Kidney epithelial cell (primary cell): ENCODE data around the gene FLYWCH1. TPM values are rescaled to one million over a fixed set of nuclear protein-coding genes. Genes with fewer than 3 reads are reported as not detected.

Experiments used
- DNase-seq: peaks from one replicate; pipeline ENCODE4 v3.0.0-alpha.2; 2010; ENCODE audit warnings: low read depth
- H3K27me3 ChIP-seq: 2 replicates; pipeline ENCODE4 v1.6.0; 2011; ENCODE audit warnings: low read length; ENCODE audit not compliant: control insufficient read depth, insufficient read depth
- H3K36me3 ChIP-seq: 2 replicates; pipeline ENCODE4 v1.5.1; 2011; ENCODE audit warnings: low read length; ENCODE audit not compliant: control insufficient read depth, insufficient read depth
- H3K4me3 ChIP-seq: 2 replicates; pipeline ENCODE4 v1.5.1; 2011; ENCODE audit warnings: low read depth, mild to moderate bottlenecking, control low read depth, low read length
- CTCF ChIP-seq: IDR thresholded peaks from 2 replicates; pipeline ENCODE4 v1.5.1; 2011; ENCODE audit warnings: mild to moderate bottlenecking, moderate library complexity, low read length, control low read depth, inconsistent platforms; ENCODE audit not compliant: insufficient read depth, poor library complexity, severe bottlenecking
- total RNA-seq: library from RNA; depleted of rRNA; stranded (reverse); fragments of >200 nt; gene quantifications from 2 replicates; pipeline ENCODE4 v1.2.3, GENCODE V29; 2015

The FLYWCH1 gene
- total RNA-seq, 1 donor from 2014 or later: 66.1 TPM

- H3K4me3 ChIP-seq: peak overlapping the region; percentile 30
- H3K36me3 ChIP-seq: no peaks in the 10 kb centered on the region
- no peak for TF ChIP-seq CTCF
- no peak for DNase-seq
- peaks cover 50% of the 10 kb centered on the region for H3K27me3 ChIP-seq
Measured at GRCh38 chr16:2964475-2965336, 53.0 kb downstream of the FLYWCH1 start.

GRCh38 chr16:2966043-2966807 is 54.5 kb downstream of the FLYWCH1 start:
- Histone ChIP-seq H3K36me3 (no peaks in the 10 kb centered on the region), H3K27me3 (peaks cover 50% of the 10 kb centered on the region), H3K4me3 (no peak overlapping the region)
- DNase-seq: no peak
- TF ChIP-seq CTCF: no peak

- Histone ChIP-seq H3K27me3 (peaks cover 50% of the 10 kb centered on the region), H3K36me3 (no peaks in the 10 kb centered on the region)
- TF ChIP-seq CTCF: no peak
Measured at GRCh38 chr16:2966808-2967191, 55.1 kb downstream of the FLYWCH1 start.

GRCh38 chr16:2967211-2967631 is 55.5 kb downstream of the FLYWCH1 start:
- DNase-seq: no peak
- no peaks in the 10 kb centered on the region for H3K36me3 ChIP-seq
- no peak overlapping the region for H3K4me3 ChIP-seq
- TF ChIP-seq CTCF: no peak
- H3K27me3 ChIP-seq: peaks cover 50% of the 10 kb centered on the region

More at GRCh38 chr16:2966808-2967191, 55.1 kb downstream of the FLYWCH1 start:
- no peak overlapping the region for H3K4me3 ChIP-seq
- no peak for DNase-seq

GRCh38 chr16:2967721-2968161 is 56.0 kb downstream of the FLYWCH1 start:
- peaks cover 46% of the 10 kb centered on the region for H3K27me3 ChIP-seq
- DNase-seq: no peak

More at GRCh38 chr16:2967721-2968161, 56.0 kb downstream of the FLYWCH1 start:
- no peak for TF ChIP-seq CTCF
- Histone ChIP-seq H3K4me3 (no peak overlapping the region), H3K36me3 (no peaks in the 10 kb centered on the region)
